Osteocyte (in vitro differentiated cells): Measurements from ENCODE around the gene RANBP3. TPM values are rescaled to one million over a fixed set of nuclear protein-coding genes. Genes with fewer than 3 reads are reported as not detected.
A peak's percentile ranks its signal among the peaks of the same experiment; 100 is the strongest.
"Not testable (repeated sequence)": the region's sequence is repeated elsewhere in the genome, so short reads cannot be mapped to it uniquely, and the experiment has no call there.

Experiments
- DNase-seq: peaks from one replicate; pipeline ENCODE4 v3.0.0; 2021; ENCODE audit warnings: mixed read lengths; ENCODE audit not compliant: unreplicated experiment; ENCODE audit errors: extremely low spot score
- H3K27ac Mint-ChIP-seq: one replicate; pipeline ENCODE4 v1.8.0; 2021; ENCODE audit warnings: mild to moderate bottlenecking, mixed read lengths; ENCODE audit not compliant: unreplicated experiment
- H3K27me3 Mint-ChIP-seq: one replicate; pipeline ENCODE4 v1.8.0; 2021; ENCODE audit warnings: mixed read lengths; ENCODE audit not compliant: unreplicated experiment
- H3K36me3 Mint-ChIP-seq: one replicate; pipeline ENCODE4 v1.8.0; 2021; ENCODE audit warnings: mixed read lengths; ENCODE audit not compliant: unreplicated experiment
- H3K4me1 Mint-ChIP-seq: one replicate; pipeline ENCODE4 v1.8.0; 2021; ENCODE audit warnings: mixed read lengths; ENCODE audit not compliant: unreplicated experiment
- H3K4me3 Mint-ChIP-seq: one replicate; pipeline ENCODE4 v1.8.0; 2021; ENCODE audit warnings: mild to moderate bottlenecking, moderate library complexity, mixed read lengths; ENCODE audit not compliant: unreplicated experiment
- H3K9me3 Mint-ChIP-seq: one replicate; pipeline ENCODE4 v1.8.0; 2021; ENCODE audit warnings: mixed read lengths; ENCODE audit not compliant: unreplicated experiment
- CTCF ChIP-seq: fragments of 200-600 bp; sonication (generic); IDR thresholded peaks from 2 replicates; pipeline ENCODE4 v1.5.0; 2021; ENCODE audit warnings: antibody characterized with exemption, mild to moderate bottlenecking, moderate library complexity
- long read RNA-seq: library from polyadenylated mRNA; unstranded; transcript quantifications from one replicate; pipeline ENCODE4 v2.0.0, GENCODE V29; 2021
- total RNA-seq: library from RNA; stranded (reverse); gene quantifications from 2 replicates; pipeline ENCODE4 v1.2.1, GENCODE V29; 2021

RANBP3 gene
- 74.9 and 81.9 TPM in 2 replicates for total RNA-seq
- long read RNA-seq, partial matches to known transcripts: 0 of 10 reads
- long read RNA-seq, other reads (novel, unspliced or antisense): 5 of 10 reads

- peak within 1 kb of the TSS; percentile 92 for H3K4me3 Mint-ChIP-seq
- H3K27me3 Mint-ChIP-seq: no peaks in the 10 kb centered on the region
- H3K9me3 Mint-ChIP-seq: no peaks in the 10 kb centered on the region
- TF ChIP-seq CTCF: no peak
- DNase-seq: peak; percentile 100
- peaks cover 42% of the 10 kb centered on the region for H3K4me1 Mint-ChIP-seq
- H3K36me3 Mint-ChIP-seq: peaks cover 8% of the 10 kb centered on the region
- H3K27ac Mint-ChIP-seq: peak within 1 kb of the TSS; percentile 96
Observed at GRCh38 chr19:5977785-5978605, at the start of gene RANBP3. TSS of gene RANBP3 (minus strand) at chr19:5978140. CDS start at chr19:5978082, 58 bp downstream.

GRCh38 chr19:6026390-6027227 lies 48.7 kb upstream of the RANBP3 start:
- Mint-ChIP-seq H3K4me1 (peaks cover 20% of the 10 kb centered on the region), H3K27ac (no peak overlapping the region), H3K9me3 (peaks cover 7% of the 10 kb centered on the region), H3K4me3 (no peak overlapping the region), H3K36me3 (peaks cover 3% of the 10 kb centered on the region), H3K27me3 (no peaks in the 10 kb centered on the region)
- no peak for TF ChIP-seq CTCF
- DNase-seq: no peak

- not testable (repeated sequence) for H3K4me3 Mint-ChIP-seq, H3K36me3 Mint-ChIP-seq
- peaks cover 23% of the 10 kb centered on the region for H3K4me1 Mint-ChIP-seq
Observed at GRCh38 chr19:6024756-6025155, 46.8 kb upstream of the RANBP3 start.

GRCh38 chr19:6023936-6024335 lies 46.0 kb upstream of the RANBP3 start:
- no peak for TF ChIP-seq CTCF

More at GRCh38 chr19:6024756-6025155, 46.8 kb upstream of the RANBP3 start:
- not testable (repeated sequence) for H3K9me3 Mint-ChIP-seq, H3K27ac Mint-ChIP-seq, H3K27me3 Mint-ChIP-seq, DNase-seq

GRCh38 chr19:6023085-6023682 lies 45.2 kb upstream of the RANBP3 start:
- H3K9me3 Mint-ChIP-seq: no peaks in the 10 kb centered on the region
- no peak for TF ChIP-seq CTCF
- DNase-seq: no peak
- peak overlapping the region; percentile 58 for H3K27ac Mint-ChIP-seq
- no peaks in the 10 kb centered on the region for H3K27me3 Mint-ChIP-seq
- H3K4me1 Mint-ChIP-seq: peaks cover 23% of the 10 kb centered on the region
- H3K36me3 Mint-ChIP-seq: no peaks in the 10 kb centered on the region
- no peak overlapping the region for H3K4me3 Mint-ChIP-seq

More at GRCh38 chr19:6023936-6024335, 46.0 kb upstream of the RANBP3 start:
- no peaks in the 10 kb centered on the region for H3K27me3 Mint-ChIP-seq
- peak overlapping the region; percentile 58 for H3K27ac Mint-ChIP-seq
- H3K36me3 Mint-ChIP-seq: no peaks in the 10 kb centered on the region
- H3K4me3 Mint-ChIP-seq: no peak overlapping the region
- peaks cover 23% of the 10 kb centered on the region for H3K4me1 Mint-ChIP-seq
- DNase-seq: no peak
- no peaks in the 10 kb centered on the region for H3K9me3 Mint-ChIP-seq
